AG10803 (cell line): ENCODE data around the gene PIGB.

Source experiments
- DNase-seq: peaks from one replicate; pipeline ENCODE4 v3.0.0; 2010; ENCODE audit warnings: low read depth
- H3K4me3 ChIP-seq: 2 replicates; pipeline ENCODE4 v1.5.1; 2011; ENCODE audit warnings: mild to moderate bottlenecking, low read length, control low read depth
- CTCF ChIP-seq: conservative IDR thresholded peaks from 2 replicates; pipeline ENCODE4 v1.5.1; 2011; ENCODE audit warnings: mild to moderate bottlenecking, low read length, control low read depth, inconsistent platforms

Gene PIGB

GRCh38 chr15:55318588-55319494 is at the start of gene PIGB, which contains the start of gene PIGBOS1:
PIGB (plus strand) TSS chr15:55319222; CDS start chr15:55319251, 29 bp downstream.
PIGBOS1 (minus strand) TSS chr15:55319123; CDS start chr15:55317792, 1,331 bp downstream.
- peak within 1 kb of the TSS; percentile 97 for H3K4me3 ChIP-seq
- DNase-seq: peak; percentile 90
- peak; percentile 4; the same call in 1 of the 2 replicates for TF ChIP-seq CTCF

GRCh38 chr15:55270291-55270690 is 48.7 kb upstream of the PIGB start:
- no peak for TF ChIP-seq CTCF
- no peak overlapping the region for H3K4me3 ChIP-seq
- peak; percentile 9 for DNase-seq

GRCh38 chr15:55276324-55276723 is 42.7 kb upstream of the PIGB start:
- TF ChIP-seq CTCF: no peak
- DNase-seq: no peak
- H3K4me3 ChIP-seq: no peak overlapping the region

- no peak overlapping the region for H3K4me3 ChIP-seq
- no peak for TF ChIP-seq CTCF
- DNase-seq: no peak
These were observed 41.9 kb upstream of the PIGB start for GRCh38 chr15:55277116-55277564.

- DNase-seq: no peak
- TF ChIP-seq CTCF: no peak
- no peak overlapping the region for H3K4me3 ChIP-seq
These were observed 41.3 kb upstream of the PIGB start for GRCh38 chr15:55277715-55278114.

- no peak overlapping the region for H3K4me3 ChIP-seq
- DNase-seq: no peak
- no peak for TF ChIP-seq CTCF
These were observed 39.8 kb upstream of the PIGB start for GRCh38 chr15:55279100-55279745.
